Sigmoid colon (tissue), 4 donors: ENCODE measurements around the gene KRT81.

Experiments
- EP300 ChIP-seq, 4 donors: sonication (generic); formaldehyde crosslinking; IDR thresholded peaks; one replicate each; pipeline ENCODE4 v1.6.1; 2017; ENCODE audit warnings: antibody characterized with exemption in 4 of 4
- POLR2A ChIP-seq, 2 donors: fragments of 450-650 bp; IDR thresholded peaks; one replicate each; pipeline ENCODE4 v1.6.1; 2016; ENCODE audit warnings: antibody characterized with exemption in 2 of 2, mild to moderate bottlenecking in 2 of 2, moderate library complexity in 2 of 2
- POLR2AphosphoS5 ChIP-seq, 4 donors: sonication (generic); formaldehyde crosslinking; IDR thresholded peaks; one replicate each; pipeline ENCODE4 v1.6.1; 2017; ENCODE audit warnings: antibody characterized with exemption in 4 of 4
- TF ChIP-seq, protein P1 (sequence below), 4 experiments: fragments of 450-650 bp in 3 of 4; fragments of 200-600 bp in 1 of 4; IDR thresholded peaks; one replicate each; pipeline ENCODE4 v1.5.1; 2016 to 2019; ENCODE audit warnings: antibody characterized with exemption in 4 of 4, mild to moderate bottlenecking in 3 of 4, moderate library complexity in 2 of 4

- TF ChIP-seq, protein P1, sequence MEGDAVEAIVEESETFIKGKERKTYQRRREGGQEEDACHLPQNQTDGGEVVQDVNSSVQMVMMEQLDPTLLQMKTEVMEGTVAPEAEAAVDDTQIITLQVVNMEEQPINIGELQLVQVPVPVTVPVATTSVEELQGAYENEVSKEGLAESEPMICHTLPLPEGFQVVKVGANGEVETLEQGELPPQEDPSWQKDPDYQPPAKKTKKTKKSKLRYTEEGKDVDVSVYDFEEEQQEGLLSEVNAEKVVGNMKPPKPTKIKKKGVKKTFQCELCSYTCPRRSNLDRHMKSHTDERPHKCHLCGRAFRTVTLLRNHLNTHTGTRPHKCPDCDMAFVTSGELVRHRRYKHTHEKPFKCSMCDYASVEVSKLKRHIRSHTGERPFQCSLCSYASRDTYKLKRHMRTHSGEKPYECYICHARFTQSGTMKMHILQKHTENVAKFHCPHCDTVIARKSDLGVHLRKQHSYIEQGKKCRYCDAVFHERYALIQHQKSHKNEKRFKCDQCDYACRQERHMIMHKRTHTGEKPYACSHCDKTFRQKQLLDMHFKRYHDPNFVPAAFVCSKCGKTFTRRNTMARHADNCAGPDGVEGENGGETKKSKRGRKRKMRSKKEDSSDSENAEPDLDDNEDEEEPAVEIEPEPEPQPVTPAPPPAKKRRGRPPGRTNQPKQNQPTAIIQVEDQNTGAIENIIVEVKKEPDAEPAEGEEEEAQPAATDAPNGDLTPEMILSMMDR (IDR thresholded peaks at IDR 0.05): no peak
- TF ChIP-seq POLR2AphosphoS5 (IDR thresholded peaks at IDR 0.05): no peak
- no peak for TF ChIP-seq POLR2A (IDR thresholded peaks at IDR 0.05)
- TF ChIP-seq EP300 (IDR thresholded peaks at IDR 0.05): no peak
Observed at GRCh38 chr12:52238916-52239646, 52.3 kb downstream of the KRT81 start.
